Measurements from ENCODE around the gene LRFN3. TPM values are rescaled to one million over a fixed set of nuclear protein-coding genes. Genes with fewer than 3 reads are reported as not detected.
A peak's percentile ranks its signal among the peaks of the same experiment; 100 is the strongest.

The LRFN3 gene
- total RNA-seq, 1 experiment from 2014 or later: 20.6 TPM

GRCh38 chr19:35903550-35904179 is 32.5 kb upstream of the LRFN3 start (continued):
- TF ChIP-seq AR (CRISPR knock-in tag; IDR thresholded peaks at IDR 0.05): no peak
- TF ChIP-seq MAX (CRISPR knock-in tag; IDR thresholded peaks at IDR 0.05): peak; percentile 89
- no peak for TF ChIP-seq MXD4 (CRISPR knock-in tag; IDR thresholded peaks at IDR 0.05; ENCODE audit: borderline replicate concordance)

DNA sequence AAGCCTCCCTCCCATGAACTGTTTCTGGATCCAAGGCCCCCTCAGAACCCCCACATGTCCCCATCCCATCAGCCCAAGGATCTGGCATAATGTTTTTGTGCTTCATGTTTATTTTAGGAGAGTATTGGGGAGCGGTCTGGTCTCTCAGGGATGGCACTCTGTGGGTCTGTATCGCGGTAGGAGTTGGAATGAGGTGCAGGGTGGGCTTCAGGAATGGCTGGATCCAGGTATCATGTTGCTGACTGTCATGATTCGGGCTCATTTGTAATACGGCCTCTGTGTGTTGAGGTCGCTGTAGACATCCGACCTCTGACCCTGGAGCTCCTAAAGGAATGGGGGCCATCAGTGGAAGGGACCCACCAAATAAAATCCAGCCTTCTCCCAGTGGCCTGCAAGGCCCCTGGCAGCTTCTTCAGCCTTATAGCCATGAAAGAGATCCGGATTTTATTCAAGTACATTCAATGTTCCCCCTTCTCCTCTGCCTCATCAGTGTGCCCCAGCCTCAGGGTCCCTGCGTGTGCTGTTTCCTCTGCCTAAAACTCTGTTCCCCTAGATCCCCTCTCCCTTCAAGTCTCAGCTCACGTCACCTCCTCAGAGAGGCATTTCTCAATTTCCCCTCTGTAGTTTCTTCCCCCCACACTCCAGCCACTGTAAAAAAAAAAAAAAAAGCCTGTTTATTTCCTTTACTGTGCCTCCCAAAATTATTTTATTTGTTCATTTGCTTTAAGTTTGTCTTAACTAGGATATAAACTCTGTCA is 31.7 kb upstream of the LRFN3 start:
- H3K27ac Mint-ChIP-seq: no peak overlapping the region
- H3K27me3 Mint-ChIP-seq (ENCODE audit: low read depth): peaks cover 18% of the 10 kb centered on the region
- DNase-seq (ENCODE audit: low spot score) (no peak), ATAC-seq (no peak)
- ChIA-PET POLR2A (interaction anchor here (0.7 kb wide), 1 partner anchor 109 kb away, joined by 3 read pairs; no protein-coding TSS in a partner anchor), CTCF (interaction anchor here (1.0 to 1.2 kb wide), 2 partner anchors 27 to 89 kb away, joined by 4 read pairs; no protein-coding TSS in a partner anchor)
- no peaks in the 10 kb centered on the region for H3K9me3 Mint-ChIP-seq
- H3K4me1 Mint-ChIP-seq: peaks cover 33% of the 10 kb centered on the region
- TF ChIP-seq GTF2I (CRISPR knock-in tag; conservative IDR thresholded peaks at IDR 0.05): peak; percentile 55; the same call in 1 of the 2 replicates
- no peak for TF ChIP-seq CDX4 (CRISPR knock-in tag; IDR thresholded peaks at IDR 0.05; ENCODE audit: borderline replicate concordance)
- no peaks in the 10 kb centered on the region for H3K36me3 Mint-ChIP-seq
- no peak overlapping the region for H3K4me3 Mint-ChIP-seq

DNA sequence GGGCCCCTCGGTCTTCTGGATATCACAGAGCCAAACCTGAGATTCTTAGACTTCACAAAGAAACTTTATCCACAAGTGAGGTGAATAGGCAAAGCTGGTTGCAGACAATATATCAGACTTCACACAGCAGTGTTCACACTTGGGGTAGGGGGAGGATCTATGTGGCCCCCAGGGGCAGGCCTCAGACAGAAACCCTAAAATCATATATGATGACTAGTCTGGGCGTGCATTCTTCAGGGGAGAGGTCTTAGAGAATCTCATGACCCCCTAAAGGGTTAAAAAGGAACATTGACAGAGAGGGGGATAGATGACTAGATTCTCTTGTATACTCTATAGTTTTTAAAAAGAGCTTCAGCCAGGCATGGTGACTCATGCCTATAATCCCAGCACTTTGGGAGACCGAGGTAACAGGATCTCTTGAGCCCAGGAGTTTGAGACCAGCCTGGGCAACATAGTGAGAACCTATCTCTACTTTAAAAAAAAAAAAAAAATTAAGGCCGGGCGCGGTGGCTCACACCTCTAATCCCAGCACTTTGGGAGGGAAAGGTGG is 30.9 kb upstream of the LRFN3 start:
- Mint-ChIP-seq H3K9me3 (no peaks in the 10 kb centered on the region), H3K27ac (no peak overlapping the region), H3K4me1 (peaks cover 35% of the 10 kb centered on the region), H3K27me3 (ENCODE audit: low read depth) (peaks cover 18% of the 10 kb centered on the region), H3K36me3 (no peaks in the 10 kb centered on the region), H3K4me3 (no peak overlapping the region)
- CTCF ChIA-PET: interaction anchor here (0.7 kb wide), 1 partner anchor 112 kb away, joined by 4 read pairs; no protein-coding TSS in a partner anchor
- POLR2A ChIA-PET: no interaction called here
- ATAC-seq: no peak
- DNase-seq (ENCODE audit: low spot score): no peak
- TF ChIP-seq NFATC4 (CRISPR knock-in tag; IDR thresholded peaks at IDR 0.05): no peak
- TF ChIP-seq, protein P1, sequence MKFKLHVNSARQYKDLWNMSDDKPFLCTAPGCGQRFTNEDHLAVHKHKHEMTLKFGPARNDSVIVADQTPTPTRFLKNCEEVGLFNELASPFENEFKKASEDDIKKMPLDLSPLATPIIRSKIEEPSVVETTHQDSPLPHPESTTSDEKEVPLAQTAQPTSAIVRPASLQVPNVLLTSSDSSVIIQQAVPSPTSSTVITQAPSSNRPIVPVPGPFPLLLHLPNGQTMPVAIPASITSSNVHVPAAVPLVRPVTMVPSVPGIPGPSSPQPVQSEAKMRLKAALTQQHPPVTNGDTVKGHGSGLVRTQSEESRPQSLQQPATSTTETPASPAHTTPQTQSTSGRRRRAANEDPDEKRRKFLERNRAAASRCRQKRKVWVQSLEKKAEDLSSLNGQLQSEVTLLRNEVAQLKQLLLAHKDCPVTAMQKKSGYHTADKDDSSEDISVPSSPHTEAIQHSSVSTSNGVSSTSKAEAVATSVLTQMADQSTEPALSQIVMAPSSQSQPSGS (CRISPR knock-in tag; IDR thresholded peaks at IDR 0.05; ENCODE audit: borderline replicate concordance, low read depth): no peak
- no peak for TF ChIP-seq AR (CRISPR knock-in tag; IDR thresholded peaks at IDR 0.05)
- TF ChIP-seq HMGA2 (CRISPR knock-in tag; IDR thresholded peaks at IDR 0.05): no peak
- TF ChIP-seq, protein P2, sequence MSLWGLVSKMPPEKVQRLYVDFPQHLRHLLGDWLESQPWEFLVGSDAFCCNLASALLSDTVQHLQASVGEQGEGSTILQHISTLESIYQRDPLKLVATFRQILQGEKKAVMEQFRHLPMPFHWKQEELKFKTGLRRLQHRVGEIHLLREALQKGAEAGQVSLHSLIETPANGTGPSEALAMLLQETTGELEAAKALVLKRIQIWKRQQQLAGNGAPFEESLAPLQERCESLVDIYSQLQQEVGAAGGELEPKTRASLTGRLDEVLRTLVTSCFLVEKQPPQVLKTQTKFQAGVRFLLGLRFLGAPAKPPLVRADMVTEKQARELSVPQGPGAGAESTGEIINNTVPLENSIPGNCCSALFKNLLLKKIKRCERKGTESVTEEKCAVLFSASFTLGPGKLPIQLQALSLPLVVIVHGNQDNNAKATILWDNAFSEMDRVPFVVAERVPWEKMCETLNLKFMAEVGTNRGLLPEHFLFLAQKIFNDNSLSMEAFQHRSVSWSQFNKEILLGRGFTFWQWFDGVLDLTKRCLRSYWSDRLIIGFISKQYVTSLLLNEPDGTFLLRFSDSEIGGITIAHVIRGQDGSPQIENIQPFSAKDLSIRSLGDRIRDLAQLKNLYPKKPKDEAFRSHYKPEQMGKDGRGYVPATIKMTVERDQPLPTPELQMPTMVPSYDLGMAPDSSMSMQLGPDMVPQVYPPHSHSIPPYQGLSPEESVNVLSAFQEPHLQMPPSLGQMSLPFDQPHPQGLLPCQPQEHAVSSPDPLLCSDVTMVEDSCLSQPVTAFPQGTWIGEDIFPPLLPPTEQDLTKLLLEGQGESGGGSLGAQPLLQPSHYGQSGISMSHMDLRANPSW (CRISPR knock-in tag; conservative IDR thresholded peaks at IDR 0.05; ENCODE audit: low read depth): no peak
- TF ChIP-seq, protein P3, sequence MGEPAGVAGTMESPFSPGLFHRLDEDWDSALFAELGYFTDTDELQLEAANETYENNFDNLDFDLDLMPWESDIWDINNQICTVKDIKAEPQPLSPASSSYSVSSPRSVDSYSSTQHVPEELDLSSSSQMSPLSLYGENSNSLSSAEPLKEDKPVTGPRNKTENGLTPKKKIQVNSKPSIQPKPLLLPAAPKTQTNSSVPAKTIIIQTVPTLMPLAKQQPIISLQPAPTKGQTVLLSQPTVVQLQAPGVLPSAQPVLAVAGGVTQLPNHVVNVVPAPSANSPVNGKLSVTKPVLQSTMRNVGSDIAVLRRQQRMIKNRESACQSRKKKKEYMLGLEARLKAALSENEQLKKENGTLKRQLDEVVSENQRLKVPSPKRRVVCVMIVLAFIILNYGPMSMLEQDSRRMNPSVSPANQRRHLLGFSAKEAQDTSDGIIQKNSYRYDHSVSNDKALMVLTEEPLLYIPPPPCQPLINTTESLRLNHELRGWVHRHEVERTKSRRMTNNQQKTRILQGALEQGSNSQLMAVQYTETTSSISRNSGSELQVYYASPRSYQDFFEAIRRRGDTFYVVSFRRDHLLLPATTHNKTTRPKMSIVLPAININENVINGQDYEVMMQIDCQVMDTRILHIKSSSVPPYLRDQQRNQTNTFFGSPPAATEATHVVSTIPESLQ (CRISPR knock-in tag; IDR thresholded peaks at IDR 0.05): no peak
- TF ChIP-seq GABPB1 (CRISPR knock-in tag; IDR thresholded peaks at IDR 0.05): no peak
- TF ChIP-seq TEAD4 (CRISPR knock-in tag; IDR thresholded peaks at IDR 0.05): no peak
- no peak for TF ChIP-seq TEAD1 (CRISPR knock-in tag; IDR thresholded peaks at IDR 0.05)
- no peak for TF ChIP-seq ZNF423 (CRISPR knock-in tag; IDR thresholded peaks at IDR 0.05)
- no peak for TF ChIP-seq ZNF232 (CRISPR knock-in tag; IDR thresholded peaks at IDR 0.05)
- TF ChIP-seq JAZF1 (CRISPR knock-in tag; IDR thresholded peaks at IDR 0.05): no peak
- TF ChIP-seq NFE2L1 (CRISPR knock-in tag; IDR thresholded peaks at IDR 0.05): no peak
- TF ChIP-seq ZNF671 (CRISPR knock-in tag; IDR thresholded peaks at IDR 0.05): no peak

Measured in WTC11 (cell line).